Activated CD4-positive, CD25-positive, alpha-beta regulatory T cell treated with anti-CD3 and anti-CD28 coated beads, Interleukin-2, amount 50 U/mL, for 16 hours (primary cell): ENCODE data around the gene ZNF746.

Source experiments
- DNase-seq: peaks from one replicate; pipeline ENCODE4 v3.0.0-alpha.2; 2020; ENCODE audit warnings: low read depth, low spot score

Gene ZNF746

DNA sequence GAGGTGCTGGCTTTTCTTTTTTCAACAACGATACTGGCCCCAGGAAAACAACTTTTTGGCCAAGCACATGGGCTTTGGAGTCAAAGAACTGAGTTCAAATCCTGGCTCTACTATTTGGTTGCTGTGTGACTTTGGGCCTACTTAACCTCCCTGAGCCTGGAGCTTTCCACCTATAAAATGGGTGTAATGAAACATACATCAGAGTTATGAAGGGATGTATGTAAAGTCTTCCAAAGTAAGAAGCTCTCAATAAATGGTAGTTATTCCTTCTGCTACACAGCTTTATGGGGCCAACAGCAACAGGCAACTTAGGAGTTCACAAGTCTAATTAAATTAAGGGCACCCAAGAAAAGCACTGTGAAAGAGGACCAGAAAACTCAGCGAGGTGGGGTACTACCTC is 69.7 kb downstream of the ZNF746 start:
- no peak for DNase-seq

DNA sequence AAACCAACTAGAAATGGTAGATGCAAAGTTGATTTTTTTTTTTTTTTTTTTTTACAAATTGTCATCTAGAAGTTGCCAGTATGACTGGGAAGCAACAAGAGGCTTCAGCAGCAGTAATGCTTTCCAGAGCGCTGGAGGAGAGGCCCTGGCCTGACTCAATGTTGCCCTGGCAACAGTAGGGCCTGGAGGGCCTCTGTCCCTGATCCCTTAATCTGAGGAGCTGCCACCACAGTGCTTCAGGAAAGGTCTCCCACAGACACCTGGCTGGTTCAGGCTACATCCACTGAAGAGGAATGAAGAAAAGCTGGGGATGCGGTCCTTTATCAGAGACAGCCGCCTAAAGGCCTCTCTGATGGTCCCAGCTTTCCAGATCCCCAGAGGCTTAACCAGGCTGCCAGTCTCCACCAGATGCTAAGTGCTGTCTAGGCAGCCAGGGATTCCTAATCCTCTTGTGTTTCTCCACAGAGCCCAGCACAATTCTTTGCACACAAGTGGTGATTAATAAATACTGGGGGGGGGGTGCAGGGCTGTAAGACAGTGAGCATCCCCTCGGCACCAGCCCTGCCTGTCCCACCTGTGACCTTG is 70.4 kb downstream of the ZNF746 start:
- no peak for DNase-seq

- DNase-seq: no peak
These were observed 74.0 kb downstream of the ZNF746 start for GRCh38 chr7:149423449-149424110.

GRCh38 chr7:149422914-149423301 is 74.7 kb downstream of the ZNF746 start:
- DNase-seq: no peak
